Neural crest cell (in vitro differentiated cells): Measurements from ENCODE around the gene ZNF296. TPM values are rescaled to one million over a fixed set of nuclear protein-coding genes. Genes with fewer than 3 reads are reported as not detected.

ENCODE experiments used
- DNase-seq: peaks from one replicate; pipeline ENCODE4 v3.0.0; 2021; ENCODE audit warnings: low read depth, mixed read lengths, low spot score
- H3K27ac Mint-ChIP-seq: one replicate; pipeline ENCODE4 v1.8.0; 2021; ENCODE audit warnings: mild to moderate bottlenecking, mixed read lengths; ENCODE audit not compliant: unreplicated experiment
- H3K27me3 Mint-ChIP-seq: 2 replicates; pipeline ENCODE4 v1.8.0; 2021; ENCODE audit warnings: low read depth, mild to moderate bottlenecking, mixed read lengths
- H3K36me3 Mint-ChIP-seq: 2 replicates; pipeline ENCODE4 v1.8.0; 2021; ENCODE audit warnings: low read depth, mild to moderate bottlenecking, mixed read lengths
- H3K4me1 Mint-ChIP-seq: 2 replicates; pipeline ENCODE4 v1.8.0; 2021; ENCODE audit warnings: mixed read lengths
- H3K4me3 Mint-ChIP-seq: one replicate; pipeline ENCODE4 v1.8.0; 2021; ENCODE audit warnings: mild to moderate bottlenecking, mixed read lengths
- H3K9me3 Mint-ChIP-seq: 2 replicates; pipeline ENCODE4 v1.8.0; 2021; ENCODE audit warnings: mixed read lengths
- CTCF ChIP-seq: fragments of 200-600 bp; sonication (generic); conservative IDR thresholded peaks from 2 replicates; pipeline ENCODE4 v1.5.0; 2021; ENCODE audit warnings: antibody characterized with exemption, mild to moderate bottlenecking
- long read RNA-seq: library from polyadenylated mRNA; unstranded; transcript quantifications from one replicate; pipeline ENCODE4 v2.0.0, GENCODE V29; 2020
- total RNA-seq: library from RNA; stranded (reverse); gene quantifications from 2 replicates; pipeline ENCODE4 v1.2.1, GENCODE V29; 2021

The ZNF296 gene
- total RNA-seq, result 0.73 and 1.2 TPM in 2 replicates
- long read RNA-seq, result 0 reads

DNA sequence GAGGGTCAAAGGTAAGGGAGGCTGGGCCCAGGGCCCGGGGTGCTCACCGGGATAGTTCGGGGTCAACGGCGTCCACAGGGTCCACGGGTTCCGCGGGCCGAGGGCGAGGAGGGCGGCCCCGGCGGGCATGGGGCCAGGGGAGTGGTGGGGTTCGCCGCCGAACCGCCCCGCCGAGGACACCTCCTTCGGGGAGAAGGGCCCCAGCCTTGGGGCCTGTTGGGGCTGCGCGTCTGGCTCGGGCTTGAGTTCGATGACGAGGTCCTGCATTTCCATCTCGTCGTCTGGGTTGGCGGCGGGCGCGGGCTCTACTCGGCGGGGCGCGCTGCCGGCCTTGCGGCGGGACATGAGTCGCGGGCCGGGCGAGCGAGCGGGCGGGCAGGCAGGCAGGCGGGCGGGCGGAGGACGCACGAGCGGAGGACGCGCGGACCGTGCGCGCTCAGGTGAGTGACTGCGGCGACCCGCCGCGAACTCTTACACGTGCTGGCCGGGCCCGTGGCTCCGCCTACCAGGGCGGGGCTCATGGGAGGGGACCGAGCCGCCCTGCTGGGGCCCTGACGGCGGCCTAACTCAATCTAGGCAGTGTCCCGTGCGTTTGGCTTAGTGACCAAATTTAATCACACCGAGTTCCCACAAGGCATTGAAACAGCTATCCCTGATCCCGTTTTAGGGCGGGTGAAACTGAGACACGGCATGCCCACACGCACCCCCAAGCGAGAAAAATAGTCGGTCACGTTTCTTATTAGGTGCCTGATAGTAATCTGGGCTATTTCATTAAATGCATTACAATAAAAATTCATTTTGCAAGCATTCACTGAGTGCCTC lies at the start of gene ZNF296:
ZNF296 (minus strand) TSS at position 450 of the 822 bp plus-strand sequence; CDS start at position 345, 105 bp downstream.
- no peaks in the 10 kb centered on the region for H3K9me3 Mint-ChIP-seq
- H3K27me3 Mint-ChIP-seq, result peaks cover 38% of the 10 kb centered on the region
- TF ChIP-seq CTCF, result no peak
- no peak within 1 kb of the TSS for H3K27ac Mint-ChIP-seq
- H3K36me3 Mint-ChIP-seq, result no peaks in the 10 kb centered on the region
- DNase-seq, result no peak
- peak within 1 kb of the TSS; percentile 68 for H3K4me3 Mint-ChIP-seq
- H3K4me1 Mint-ChIP-seq, result peaks cover 24% of the 10 kb centered on the region

DNA sequence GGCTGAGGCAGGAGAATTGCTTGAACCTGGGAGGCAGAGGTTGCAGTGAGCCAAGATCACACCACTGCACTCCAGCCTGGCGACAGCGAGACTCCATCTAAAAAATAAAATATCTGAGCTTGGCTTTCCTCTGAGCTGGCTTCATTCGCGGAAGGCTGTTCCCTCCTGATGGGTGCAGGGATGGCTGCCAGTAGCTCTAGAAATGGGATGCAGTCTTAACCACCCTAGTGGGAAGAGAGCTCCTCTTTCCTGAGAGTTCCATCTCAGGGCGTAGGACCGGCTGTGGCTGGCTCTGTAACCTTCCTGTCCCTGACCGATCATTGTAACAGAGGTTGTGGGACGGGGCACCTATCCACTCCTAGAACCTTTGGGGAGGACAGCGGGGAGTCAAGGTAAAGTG lies 49.1 kb upstream of the ZNF296 start:
- Mint-ChIP-seq H3K4me1 (no peaks in the 10 kb centered on the region), H3K4me3 (no peak overlapping the region), H3K27ac (no peak overlapping the region), H3K36me3 (no peaks in the 10 kb centered on the region), H3K9me3 (no peaks in the 10 kb centered on the region), H3K27me3 (no peaks in the 10 kb centered on the region)
- no peak for TF ChIP-seq CTCF
- no peak for DNase-seq

GRCh38 chr19:45124021-45124420 lies 47.7 kb upstream of the ZNF296 start:
- Mint-ChIP-seq H3K4me1 (no peaks in the 10 kb centered on the region), H3K36me3 (no peaks in the 10 kb centered on the region), H3K4me3 (no peak overlapping the region), H3K27ac (peak overlapping the region; percentile 43), H3K9me3 (no peaks in the 10 kb centered on the region), H3K27me3 (no peaks in the 10 kb centered on the region)
- DNase-seq, result no peak
- TF ChIP-seq CTCF, result no peak

- Mint-ChIP-seq H3K36me3 (no peaks in the 10 kb centered on the region), H3K27ac (no peak overlapping the region), H3K27me3 (no peaks in the 10 kb centered on the region), H3K4me3 (no peak overlapping the region), H3K9me3 (no peaks in the 10 kb centered on the region), H3K4me1 (no peaks in the 10 kb centered on the region)
- DNase-seq, result no peak
- TF ChIP-seq CTCF, result no peak
Observed at GRCh38 chr19:45123440-45123850, 47.2 kb upstream of the ZNF296 start.

GRCh38 chr19:45122832-45123231 lies 46.6 kb upstream of the ZNF296 start:
- H3K4me3 Mint-ChIP-seq, result no peak overlapping the region
- no peaks in the 10 kb centered on the region for H3K36me3 Mint-ChIP-seq
- no peak overlapping the region for H3K27ac Mint-ChIP-seq
- DNase-seq, result no peak
- H3K9me3 Mint-ChIP-seq, result no peaks in the 10 kb centered on the region
- TF ChIP-seq CTCF, result no peak
- no peaks in the 10 kb centered on the region for H3K27me3 Mint-ChIP-seq
- H3K4me1 Mint-ChIP-seq, result no peaks in the 10 kb centered on the region
